COLO668 (cell line): ENCODE results near the gene LHFPL2.

Experiments
- DNase-seq: peaks from one replicate; lab custom pipeline; 2025; ENCODE audit not compliant: unreplicated experiment; lab: John Stamatoyannopoulos, UW

The LHFPL2 gene

DNA sequence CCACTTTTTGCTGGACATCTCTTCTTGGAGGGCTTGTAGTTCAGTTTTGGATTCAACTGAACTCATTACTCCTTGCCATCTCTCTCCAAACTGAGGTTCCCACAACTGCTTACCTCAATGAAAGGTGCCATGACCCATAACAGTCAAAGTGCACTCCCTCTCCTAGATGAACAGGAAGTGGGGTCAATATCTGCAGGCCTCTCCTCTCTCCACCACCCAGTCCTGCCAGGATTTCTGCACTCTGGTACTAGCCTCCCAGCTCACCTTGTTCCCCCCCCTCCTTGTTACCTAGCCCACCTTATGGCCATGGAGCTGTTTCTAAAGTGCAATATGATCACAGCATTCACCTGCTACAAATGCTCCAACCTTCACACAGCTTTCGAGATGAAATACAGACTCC lies 5.9 kb downstream of the LHFPL2 start:
- DNase-seq = no peak

DNA sequence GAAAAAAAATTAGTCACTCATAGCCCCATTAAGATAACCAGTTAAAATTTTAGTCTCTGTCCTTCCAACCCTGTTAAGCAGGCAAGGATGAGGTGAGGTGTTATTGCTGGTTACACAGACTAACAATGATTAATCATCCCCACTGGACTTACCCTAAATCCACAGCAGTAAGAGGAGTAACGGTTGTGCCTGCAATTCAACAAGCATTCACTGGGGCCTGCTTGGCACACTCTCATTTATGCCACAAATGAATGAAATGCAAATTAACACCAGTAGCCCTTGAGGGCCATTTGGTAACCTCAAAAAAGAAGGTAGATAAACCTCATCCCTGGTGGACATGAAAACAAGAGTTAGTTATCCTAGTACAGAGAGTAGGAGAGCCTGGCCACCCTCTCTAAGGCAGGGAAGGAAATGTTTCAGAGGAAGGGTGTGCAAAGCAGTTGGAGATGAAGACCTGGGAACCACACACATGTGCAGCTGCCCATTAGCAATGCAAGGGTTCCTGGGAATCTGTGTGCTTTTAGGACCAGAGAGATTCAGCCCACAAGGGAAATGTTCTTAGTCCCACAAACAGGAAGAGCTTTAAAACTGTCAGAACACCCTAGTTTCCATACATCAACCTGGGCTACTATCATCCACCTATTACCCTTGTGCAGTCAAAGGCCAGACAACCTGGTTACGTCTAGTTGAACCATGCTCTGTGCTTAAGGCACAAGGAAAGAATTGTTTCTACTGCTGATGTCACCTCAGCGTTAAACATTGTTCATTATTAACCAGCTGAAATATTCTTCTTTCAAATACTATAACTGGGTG lies 7.7 kb downstream of the LHFPL2 start:
- DNase-seq = no peak

DNA sequence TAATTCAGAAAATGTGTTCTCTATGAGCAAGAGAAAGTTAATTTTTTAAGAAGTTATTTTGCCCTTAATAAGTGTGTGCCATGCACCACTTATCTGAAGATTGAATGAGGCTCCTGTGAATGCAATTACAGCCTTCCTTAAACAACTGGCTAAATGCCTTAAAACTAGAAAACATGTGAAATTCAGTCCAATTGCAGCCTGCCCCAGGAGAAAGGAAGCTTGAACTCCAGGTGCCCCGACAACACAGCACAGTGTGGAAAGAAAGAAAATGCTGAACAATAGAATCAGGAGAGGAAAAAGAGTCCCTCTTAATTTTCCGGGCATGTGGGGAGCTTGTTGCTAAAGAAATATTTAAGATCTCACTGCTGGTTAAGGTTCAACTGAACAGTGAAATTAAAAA lies 8.8 kb downstream of the LHFPL2 start:
- no peak for DNase-seq

DNA sequence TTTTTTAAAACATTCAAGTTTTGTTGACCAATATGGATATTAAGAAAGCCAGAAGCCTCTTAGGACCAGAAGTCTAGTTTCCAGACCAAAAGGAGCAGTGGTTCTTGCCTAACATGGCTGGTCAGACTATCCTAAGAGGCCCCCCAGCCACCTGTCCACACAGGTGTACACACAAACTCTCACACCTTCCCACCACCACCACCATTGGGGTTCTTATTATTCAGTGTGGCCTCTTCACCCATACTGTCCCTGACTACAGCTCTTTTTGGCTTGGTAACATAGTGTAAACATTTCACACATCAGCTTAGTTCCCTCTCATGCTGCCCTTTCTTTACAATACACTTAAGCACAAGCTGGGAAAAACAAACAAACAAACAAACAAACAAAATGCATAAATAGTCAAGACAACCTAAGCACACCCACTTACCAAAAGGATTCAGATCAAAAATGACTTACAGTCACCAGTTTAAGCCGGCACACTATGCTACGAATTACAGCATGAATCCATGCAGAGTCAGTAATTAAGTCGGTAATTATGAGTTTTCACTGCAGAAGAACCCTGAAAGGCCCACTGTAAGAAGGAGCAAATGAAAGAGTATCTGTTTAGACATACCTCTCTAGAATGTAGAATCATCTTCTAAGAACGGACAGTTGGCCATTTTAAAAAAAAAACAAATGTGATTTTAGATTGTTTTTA lies 9.5 kb downstream of the LHFPL2 start:
- DNase-seq = peak; percentile 5

DNA sequence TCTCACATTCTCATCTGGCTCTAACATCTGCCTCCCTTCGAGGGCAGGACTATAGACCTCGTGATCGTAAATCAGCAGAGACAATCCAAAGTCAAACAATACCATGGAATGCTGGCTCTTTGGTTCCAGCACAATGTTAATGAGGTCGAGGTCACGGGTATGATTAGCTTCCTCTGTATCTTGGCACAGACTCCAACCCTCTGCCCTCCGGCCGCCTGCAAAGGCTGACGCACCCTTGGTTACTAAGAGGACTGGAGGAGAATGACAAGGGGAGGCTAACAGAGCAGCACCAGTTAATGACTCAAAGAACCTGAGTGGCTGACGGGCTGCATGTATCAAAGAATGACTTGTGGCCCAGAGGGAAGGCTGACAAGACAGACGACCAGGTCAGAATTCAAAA lies 10.1 kb downstream of the LHFPL2 start:
- peak; percentile 77 for DNase-seq

DNA sequence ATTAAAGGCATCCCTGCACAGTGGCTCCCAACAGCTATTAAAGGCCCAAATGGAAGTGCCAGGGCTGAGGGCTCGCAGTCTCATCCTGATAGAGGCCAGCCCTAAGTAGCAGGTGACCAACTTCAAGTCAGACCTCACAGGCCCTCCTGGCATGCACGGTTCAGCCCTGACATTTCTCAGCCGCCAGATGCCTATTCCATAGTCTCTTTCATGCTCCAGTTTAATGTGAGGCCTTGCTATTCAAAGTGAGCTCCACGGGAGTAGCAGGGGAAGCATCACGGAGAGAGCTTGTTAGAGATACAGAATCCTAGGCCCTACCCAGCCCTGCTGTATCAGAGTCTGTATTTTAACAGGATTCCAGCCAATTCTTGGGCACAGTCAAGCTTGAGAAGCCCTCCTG lies 11.1 kb downstream of the LHFPL2 start:
- no peak for DNase-seq

DNA sequence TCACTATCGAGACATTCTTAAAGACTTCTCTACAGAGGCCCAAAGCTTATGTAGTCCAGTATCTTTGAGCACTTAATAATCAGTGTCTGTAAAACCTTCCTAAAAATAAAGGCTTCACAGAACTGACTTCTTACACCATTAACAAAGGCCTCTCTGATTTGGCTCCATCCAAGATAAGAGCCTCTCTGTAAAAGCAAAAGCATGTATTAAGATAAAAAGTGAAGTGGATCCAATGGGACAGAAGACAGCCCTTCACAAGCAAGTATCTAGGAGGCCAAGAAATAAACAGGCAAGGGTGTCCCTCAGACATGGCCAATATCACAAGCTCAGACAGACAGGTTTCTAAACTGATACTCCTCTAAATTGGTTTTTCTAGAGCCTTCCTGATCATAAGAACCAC lies 11.9 kb downstream of the LHFPL2 start:
- DNase-seq = no peak

DNA sequence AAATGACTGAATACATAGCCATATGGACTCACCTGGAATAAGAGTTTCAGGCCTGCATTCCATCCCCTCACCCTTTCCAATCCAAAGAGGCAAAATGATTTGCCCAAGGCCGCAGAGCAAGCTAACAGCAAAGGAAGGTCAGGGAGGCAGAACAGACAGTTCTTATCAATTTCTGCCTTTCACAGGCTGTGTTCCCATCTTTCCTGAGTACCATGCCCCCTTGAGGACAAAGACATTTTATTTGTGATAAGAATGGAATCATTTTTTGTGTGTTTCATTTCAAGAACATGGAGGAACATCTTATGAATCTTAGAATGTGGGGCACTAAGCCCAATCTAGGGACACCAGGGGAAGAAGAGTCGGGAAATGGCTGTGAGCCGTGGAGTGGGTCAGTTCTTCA lies 13.9 kb downstream of the LHFPL2 start:
- no peak for DNase-seq

DNA sequence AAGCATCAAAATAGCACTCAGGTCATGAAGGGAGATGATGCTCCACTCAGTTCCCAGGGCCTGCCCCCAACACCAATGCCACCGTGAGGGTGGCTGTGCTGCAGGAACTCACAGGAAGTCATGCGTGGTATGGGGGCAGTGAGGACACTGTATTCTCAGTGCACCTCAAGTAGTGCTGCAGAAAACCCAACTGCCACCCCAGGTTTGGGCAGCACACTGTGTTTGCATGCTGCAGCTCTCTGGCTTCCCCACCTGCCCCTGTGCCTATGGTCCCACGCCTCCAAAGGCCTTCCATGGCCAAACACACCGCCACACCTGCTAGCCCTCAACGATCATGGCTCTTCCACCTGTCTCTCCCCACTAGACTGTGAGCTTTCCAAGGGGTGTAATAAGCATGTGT lies 14.3 kb downstream of the LHFPL2 start:
- peak; percentile 30 for DNase-seq

DNA sequence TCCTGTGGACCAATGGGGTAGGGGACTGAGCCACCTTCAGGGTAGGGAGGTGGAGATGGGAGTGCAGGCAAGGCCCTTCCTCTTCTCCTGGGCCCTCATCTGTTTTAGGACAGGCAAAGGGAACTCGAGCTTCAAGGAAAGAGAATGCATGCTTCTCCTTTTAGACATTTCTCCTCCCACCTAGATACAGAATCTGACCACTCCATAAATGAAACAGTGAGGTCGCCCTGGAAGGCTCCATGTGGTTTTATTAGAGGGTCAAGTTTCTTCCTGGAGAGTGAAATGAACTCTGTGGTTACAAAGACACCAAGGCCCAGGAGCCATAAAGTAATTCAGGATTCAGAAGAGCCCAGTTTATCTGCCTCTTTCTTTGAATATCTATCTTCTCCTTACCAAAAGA lies 14.9 kb downstream of the LHFPL2 start:
- no peak for DNase-seq

DNA sequence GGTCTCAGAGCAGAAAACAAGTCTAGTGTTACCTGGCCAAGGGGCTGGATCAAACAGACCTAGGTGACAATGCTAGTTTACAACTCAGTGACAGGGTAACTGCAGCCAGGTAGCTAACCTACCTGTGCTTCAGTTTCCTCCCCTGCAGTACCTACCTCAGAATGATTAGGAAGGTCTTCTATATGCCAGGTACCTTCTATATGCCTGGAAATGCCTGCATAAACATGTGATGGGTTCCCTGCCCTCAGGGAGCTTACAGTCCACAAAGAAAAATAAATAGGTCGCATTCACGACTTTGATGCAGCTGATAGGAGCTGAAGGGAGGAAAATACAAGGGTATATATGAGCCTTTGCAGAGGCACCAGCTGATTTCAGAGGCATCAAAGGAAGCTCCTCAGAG lies 16.1 kb downstream of the LHFPL2 start:
- DNase-seq = no peak

DNA sequence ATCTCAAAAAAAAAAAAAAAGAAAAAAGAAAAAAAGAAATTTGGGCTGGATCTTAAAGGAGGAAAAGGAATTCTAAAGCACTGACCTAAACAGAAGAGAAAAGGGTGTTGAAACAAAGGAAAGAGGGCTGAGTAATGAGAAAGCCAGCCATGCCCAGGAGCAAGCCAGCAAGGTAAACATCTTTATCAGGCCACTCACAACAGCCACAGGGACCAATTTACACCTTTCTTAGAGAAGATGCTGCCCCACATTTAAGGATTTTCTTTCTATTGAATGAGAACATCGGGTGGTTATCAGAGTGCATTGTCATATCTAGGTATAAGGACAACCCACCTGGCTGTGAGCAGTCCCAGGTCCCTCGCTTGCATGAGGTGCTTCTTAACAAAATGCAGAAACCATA lies 16.6 kb downstream of the LHFPL2 start:
- no peak for DNase-seq

DNA sequence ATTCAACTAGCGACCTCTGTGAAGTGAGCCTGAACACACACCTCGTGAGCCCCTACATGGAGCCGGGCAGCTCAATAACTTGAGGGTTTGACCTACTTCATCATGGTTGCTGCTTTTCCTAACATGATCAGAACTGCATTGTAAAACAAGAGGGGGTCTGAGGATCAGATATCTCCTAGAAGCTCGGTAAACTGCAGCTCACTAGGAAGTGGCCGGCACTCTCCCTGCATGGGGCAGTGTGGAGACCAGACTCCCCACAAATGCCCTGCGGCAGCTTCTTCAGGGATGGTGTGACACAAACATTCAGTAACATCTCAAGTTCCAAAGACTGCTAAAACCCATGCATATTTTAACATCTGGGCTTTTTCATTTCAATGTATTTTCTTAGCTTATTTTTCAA lies 18.5 kb downstream of the LHFPL2 start:
- DNase-seq = no peak

DNA sequence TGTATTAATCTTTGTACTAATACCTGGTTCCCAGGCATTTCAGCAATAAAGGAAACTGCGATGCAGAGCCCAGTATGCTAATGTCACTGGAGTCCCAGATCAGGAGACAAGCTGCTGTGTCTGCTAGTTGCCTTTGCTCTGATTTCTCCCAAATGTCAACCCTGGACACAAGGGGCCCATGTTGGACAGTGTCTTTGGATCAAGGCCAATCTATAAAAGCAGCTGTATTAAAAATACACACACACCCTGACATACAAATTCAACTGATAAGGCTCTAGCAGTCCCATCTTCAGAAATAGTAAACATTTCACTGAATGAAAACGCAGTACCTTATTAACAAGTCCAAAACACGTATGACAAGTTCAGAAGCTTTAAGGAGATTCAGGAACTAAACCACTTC lies 18.9 kb downstream of the LHFPL2 start:
- no peak for DNase-seq

DNA sequence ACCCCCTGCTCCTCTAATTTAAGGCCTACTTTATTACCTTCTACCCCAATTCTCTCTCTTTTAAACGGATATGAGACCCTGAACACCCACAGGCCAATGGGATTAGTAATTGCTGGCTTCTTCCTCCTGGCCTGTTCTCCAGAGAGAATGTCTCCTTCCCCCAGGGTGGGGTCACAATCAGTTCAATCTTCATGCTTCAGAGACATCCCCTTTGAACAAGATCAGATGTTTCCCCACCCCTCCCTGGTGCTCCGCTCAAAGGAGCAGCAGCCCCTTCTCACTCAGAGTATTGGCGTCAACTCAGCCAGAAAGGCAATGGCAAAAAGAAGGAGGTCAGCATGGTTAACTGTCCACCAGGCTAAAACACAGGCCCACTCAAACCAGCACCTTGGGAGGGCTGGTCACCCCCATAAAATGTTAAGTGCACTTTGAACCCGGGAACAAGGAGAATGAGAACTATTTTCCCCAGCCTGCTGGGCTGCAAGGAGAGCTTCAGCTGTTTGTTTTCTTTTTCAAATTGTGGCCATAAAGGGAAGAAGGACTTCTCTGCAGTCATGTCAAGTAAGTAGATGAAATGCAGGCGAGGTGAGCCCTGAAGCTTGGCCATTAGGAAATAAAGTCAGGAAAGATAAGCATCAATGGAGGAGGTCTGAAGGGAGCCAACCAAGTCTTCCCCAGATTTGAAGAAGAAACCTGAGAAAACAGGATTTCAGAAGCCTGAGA lies 20.1 kb downstream of the LHFPL2 start:
- DNase-seq = no peak

DNA sequence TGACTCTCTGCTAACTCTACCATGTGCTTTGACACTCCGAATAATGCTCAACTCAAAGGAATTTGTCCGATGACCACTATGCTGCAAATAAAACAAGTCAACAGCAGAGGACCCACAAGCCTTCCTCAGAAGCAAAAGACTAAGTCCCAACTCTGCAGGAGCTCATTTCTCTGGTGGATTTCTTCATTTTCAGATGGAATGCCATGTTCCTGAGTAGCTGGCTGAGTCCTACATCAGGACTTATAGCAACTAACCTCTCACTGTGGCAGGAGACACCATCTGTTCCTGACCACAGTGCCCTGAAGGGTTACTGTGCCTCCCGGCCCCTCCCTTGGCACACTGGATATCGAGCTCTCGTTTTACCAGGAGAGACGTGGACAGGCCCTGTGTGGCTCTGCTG lies 20.8 kb downstream of the LHFPL2 start:
- no peak for DNase-seq

DNA sequence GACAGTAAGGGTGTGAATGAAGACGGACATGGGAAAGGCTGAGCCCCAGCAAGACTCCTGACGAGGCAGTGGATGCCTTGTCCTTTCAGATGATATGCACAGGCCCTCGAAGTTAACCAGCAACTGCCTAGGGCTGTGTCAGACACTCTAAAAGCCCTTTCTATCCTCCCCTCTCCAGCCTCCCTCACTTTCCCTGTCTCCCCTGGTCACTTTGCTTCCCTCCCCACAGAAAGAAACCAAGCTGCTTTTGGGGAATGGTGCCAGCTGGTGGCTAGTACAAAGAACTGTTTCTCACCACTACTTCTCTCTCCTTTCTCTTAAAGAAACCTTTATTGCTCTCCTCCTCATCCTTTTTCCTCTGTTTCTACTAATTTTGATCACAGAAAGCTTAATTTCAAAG lies 21.4 kb downstream of the LHFPL2 start:
- DNase-seq = no peak

DNA sequence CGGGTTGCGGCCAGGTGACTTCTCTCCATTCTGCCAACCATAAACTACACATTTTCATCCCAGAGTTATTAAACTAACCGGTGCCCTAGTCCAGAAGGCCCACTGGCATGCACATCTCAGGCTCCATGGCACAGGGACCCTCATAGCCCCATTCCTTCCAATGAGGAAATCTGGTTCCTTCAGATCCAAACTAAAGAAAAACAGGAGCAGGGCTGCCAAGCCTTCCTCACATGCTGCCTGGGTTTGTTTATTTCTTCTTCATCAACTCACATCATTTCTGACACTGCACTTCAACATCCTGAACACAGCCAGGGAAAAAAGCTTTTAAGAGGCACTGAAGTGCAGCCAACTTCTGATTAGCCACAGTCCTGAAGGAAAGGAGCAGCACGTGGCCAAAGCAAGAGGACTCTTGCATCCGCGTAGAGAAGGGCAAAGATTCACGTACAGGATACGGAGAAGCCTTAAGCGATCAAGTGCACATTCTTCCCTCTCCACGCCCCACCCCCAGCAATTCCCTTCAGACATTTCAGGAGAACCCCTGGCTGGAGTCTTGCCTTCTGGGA lies 22.5 kb downstream of the LHFPL2 start:
- no peak for DNase-seq

DNA sequence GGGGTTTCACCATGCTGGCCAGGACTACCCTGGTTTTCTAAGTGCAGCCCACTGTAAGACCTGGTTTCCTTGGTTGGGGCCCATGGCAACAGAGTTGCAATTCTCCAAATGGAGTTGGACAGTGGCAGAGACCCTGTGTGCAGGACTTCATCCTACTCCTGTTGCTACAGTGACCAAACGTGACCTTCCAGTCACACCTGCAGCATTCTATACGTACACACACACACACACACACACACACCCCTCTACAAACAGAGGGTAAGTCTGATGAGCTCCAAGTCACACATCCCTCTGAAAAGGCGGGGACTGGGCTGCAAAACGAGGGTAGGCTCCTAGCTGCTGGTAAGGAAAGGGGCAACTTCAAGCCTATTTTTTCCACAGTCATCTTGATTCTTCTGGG lies 23.6 kb downstream of the LHFPL2 start:
- no peak for DNase-seq

DNA sequence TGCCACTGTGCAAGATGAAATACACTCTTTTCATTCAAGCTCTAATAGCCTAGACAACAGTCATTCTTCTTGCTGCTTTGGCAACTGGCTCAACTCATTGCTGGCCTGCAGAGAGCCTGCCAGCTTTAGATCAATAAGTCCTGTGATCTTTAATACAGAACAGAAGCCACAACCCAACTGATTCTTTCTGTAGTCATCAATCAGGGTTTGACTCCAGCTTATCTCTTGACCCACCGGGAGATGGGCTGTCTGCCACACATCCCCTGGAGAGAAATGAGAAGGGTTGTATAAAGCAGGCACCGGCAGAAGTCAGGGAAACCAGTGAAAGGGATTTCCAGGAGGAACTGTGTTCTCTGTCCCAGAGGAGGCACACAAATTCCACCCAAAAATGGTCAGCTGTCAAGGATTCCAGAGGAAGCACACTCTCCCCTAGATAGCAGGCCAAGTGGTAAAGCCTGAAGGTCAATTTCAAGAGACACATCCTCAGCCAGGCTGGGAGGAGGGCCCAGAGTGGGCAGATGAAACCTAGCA lies 24.5 kb downstream of the LHFPL2 start:
- DNase-seq = no peak

DNA sequence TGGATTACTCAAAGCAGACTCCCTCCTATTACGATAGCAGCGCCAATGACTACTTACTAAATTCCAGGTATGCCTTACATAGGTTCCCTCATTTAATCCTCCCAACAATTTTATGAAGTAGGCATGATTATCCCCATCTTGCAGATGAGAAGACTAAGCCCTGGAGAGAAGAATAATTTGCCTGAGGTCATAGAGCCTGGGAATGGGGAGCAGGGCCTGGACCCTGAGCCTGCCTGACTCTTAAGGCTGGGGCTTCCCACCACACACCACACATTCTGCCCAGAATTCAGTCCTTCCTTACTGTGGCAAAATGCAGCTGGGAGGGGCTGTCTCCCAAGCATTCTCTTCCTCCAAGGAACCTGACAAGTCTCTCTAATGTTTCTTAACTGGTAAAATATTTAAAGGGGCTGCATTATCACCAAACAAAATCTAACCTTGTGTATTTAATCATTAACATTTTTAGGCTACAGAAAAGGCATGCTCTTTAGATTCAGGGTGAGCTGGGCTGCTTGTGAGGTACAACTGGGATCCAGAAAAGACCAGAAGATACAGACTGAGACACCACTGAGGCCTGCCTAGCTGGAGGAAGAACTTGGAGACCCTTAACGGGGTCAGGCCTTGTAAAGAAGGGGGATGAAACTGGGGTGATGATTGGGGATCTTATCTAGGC lies 26.1 kb downstream of the LHFPL2 start:
- no peak for DNase-seq
